ENCODE results near the gene SMARCC1.

DNA sequence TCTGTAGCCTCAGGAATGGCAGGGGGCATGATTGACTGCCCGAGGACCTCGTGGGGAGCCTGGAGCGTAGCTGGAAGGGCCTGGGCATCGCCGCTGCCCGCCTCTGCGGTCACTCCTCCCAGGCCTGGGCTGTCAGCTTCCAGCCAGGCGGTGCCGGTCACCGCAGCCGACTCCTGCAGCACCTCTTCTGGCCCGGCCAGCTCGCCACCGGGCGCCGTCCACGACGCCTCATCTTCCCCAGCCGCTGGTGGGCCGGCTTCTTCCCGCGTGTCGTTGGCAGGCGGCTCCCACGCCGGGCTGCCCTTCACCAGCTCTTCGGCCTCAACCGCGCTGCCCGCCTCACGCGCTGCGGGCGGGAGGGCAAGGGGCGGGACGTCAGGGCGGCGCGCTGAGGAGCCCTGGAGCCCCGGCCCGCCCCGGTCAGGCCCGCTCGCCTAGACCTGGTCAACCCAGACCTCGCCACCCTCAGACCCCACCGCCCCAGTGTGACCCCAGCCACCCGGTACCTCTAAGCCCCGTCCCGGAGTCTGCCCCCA, 204.0 kb downstream of the SMARCC1 start:
- TF ChIP-seq CTCF (IDR thresholded peaks at IDR 0.05; ENCODE audit: insufficient read depth, low read depth, low read length), result no peak
- peak; percentile 60 for TF ChIP-seq EZH2 (IDR thresholded peaks at IDR 0.05; ENCODE audit: insufficient read depth, low read length)
